ENCODE data around the gene CARS1.

Gene CARS1

DNA sequence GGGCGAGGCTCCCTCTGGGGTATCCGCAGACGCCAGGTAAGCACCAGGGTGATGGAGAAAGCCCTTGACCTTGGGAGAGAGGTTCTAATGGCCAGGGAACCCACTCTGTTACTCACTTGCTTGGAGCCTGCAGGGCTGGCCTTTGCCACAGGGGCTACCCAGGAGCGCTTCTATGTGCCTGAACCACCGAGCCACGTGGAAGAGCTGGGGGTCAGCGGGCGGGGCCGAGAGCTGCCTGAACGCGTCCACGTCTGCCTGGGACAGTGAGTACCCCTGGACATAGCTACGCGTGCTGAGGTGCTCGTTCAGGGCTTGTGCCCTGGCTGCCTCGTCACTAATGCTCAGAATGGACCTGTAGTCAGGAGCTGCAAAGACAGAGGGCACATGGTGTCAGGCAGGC lies 9.6 kb downstream of the CARS1 start:
- Histone ChIP-seq H3K9ac (ENCODE audit: low read length) (no peak overlapping the region), H2AFZ (ENCODE audit: low read depth, low read length, severe bottlenecking) (no peak overlapping the region), H4K20me1 (ENCODE audit: low read depth, low read length) (no peaks in the 10 kb centered on the region), H3K27ac (ENCODE audit: low read depth, low read length) (no peak overlapping the region), H3K4me3 (ENCODE audit: insufficient read depth, low read length, poor library complexity, severe bottlenecking) (no peak overlapping the region), H3K36me3 (ENCODE audit: low read length) (no peaks in the 10 kb centered on the region), H3K9me3 (ENCODE audit: insufficient read depth, low read length) (no peaks in the 10 kb centered on the region), H3K9me2 (replicated peaks; ENCODE audit: insufficient read depth, low read length) (no peaks in the 10 kb centered on the region), H3F3A (ENCODE audit: insufficient read depth) (no peaks in the 10 kb centered on the region), H3K27me3 (ENCODE audit: low read length) (no peaks in the 10 kb centered on the region), H3K4me2 (ENCODE audit: low read depth, low read length, poor library complexity, severe bottlenecking) (no peak overlapping the region), H3K79me2 (ENCODE audit: insufficient read depth, low read length) (peaks cover 84% of the 10 kb centered on the region)
- no peak for TF ChIP-seq EZH2phosphoT487 (conservative IDR thresholded peaks at IDR 0.05; ENCODE audit: low read length)
- TF ChIP-seq, protein P1, sequence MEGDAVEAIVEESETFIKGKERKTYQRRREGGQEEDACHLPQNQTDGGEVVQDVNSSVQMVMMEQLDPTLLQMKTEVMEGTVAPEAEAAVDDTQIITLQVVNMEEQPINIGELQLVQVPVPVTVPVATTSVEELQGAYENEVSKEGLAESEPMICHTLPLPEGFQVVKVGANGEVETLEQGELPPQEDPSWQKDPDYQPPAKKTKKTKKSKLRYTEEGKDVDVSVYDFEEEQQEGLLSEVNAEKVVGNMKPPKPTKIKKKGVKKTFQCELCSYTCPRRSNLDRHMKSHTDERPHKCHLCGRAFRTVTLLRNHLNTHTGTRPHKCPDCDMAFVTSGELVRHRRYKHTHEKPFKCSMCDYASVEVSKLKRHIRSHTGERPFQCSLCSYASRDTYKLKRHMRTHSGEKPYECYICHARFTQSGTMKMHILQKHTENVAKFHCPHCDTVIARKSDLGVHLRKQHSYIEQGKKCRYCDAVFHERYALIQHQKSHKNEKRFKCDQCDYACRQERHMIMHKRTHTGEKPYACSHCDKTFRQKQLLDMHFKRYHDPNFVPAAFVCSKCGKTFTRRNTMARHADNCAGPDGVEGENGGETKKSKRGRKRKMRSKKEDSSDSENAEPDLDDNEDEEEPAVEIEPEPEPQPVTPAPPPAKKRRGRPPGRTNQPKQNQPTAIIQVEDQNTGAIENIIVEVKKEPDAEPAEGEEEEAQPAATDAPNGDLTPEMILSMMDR (IDR thresholded peaks at IDR 0.05; ENCODE audit: insufficient read depth, low read length, poor library complexity, severe bottlenecking), result no peak

DNA sequence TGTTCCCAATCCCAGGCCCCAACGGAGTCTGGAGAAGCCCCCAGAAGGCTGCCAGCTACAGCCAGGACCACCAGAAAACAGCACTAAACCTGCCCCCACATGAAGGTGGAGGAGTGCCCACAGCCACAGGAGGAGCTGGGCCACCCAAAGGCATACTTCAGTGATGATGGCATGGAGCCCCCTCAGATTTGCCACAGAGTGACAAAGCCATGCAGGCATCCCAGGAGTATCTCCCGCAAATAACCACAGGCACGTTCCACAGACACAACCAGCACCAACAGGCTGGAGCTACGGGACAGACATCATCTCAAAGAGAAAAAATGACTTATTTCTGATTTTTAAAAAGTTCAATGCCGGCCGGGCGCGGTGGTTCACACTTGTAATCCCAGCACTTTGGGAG lies 10.6 kb downstream of the CARS1 start:
- H3K4me3 ChIP-seq (ENCODE audit: insufficient read depth, low read length, poor library complexity, severe bottlenecking), result no peak overlapping the region
- peaks cover 75% of the 10 kb centered on the region for H3K79me2 ChIP-seq (ENCODE audit: insufficient read depth, low read length)
- no peaks in the 10 kb centered on the region for H3K9me3 ChIP-seq (ENCODE audit: insufficient read depth, low read length)
- no peaks in the 10 kb centered on the region for H4K20me1 ChIP-seq (ENCODE audit: low read depth, low read length)
- no peak overlapping the region for H3K27ac ChIP-seq (ENCODE audit: low read depth, low read length)
- H3F3A ChIP-seq (ENCODE audit: insufficient read depth), result no peaks in the 10 kb centered on the region
- H3K36me3 ChIP-seq (ENCODE audit: low read length), result no peaks in the 10 kb centered on the region
- no peak overlapping the region for H2AFZ ChIP-seq (ENCODE audit: low read depth, low read length, severe bottlenecking)
- no peaks in the 10 kb centered on the region for H3K9me2 ChIP-seq (replicated peaks; ENCODE audit: insufficient read depth, low read length)
- no peak overlapping the region for H3K9ac ChIP-seq (ENCODE audit: low read length)
- H3K27me3 ChIP-seq (ENCODE audit: low read length), result no peaks in the 10 kb centered on the region
- no peak overlapping the region for H3K4me2 ChIP-seq (ENCODE audit: low read depth, low read length, poor library complexity, severe bottlenecking)
- TF ChIP-seq, protein P1 (IDR thresholded peaks at IDR 0.05; ENCODE audit: insufficient read depth, low read length, poor library complexity, severe bottlenecking), result no peak
- TF ChIP-seq EZH2phosphoT487 (conservative IDR thresholded peaks at IDR 0.05; ENCODE audit: low read length), result no peak

DNA sequence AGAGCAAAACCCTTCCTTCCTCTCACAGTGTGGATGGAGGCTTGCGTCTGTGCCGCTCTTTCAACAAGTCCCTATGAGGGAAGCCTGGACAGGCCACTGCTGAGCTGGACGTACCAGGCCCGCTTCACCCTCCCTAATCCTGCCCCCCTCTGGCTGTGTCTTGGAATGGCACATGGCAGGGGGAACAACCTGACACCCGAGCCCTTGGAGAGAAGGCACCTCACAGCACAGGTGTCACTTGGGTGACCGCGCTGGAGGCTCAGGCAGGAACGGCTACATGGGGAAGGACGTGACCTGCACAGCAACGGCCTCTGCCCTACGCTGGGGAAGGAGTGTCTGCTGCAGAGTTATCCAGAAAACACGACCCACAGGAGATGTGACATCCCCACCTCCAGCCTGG lies 11.0 kb downstream of the CARS1 start:
- peaks cover 70% of the 10 kb centered on the region for H3K79me2 ChIP-seq (ENCODE audit: insufficient read depth, low read length)
- TF ChIP-seq EZH2phosphoT487 (conservative IDR thresholded peaks at IDR 0.05; ENCODE audit: low read length), result no peak
- TF ChIP-seq, protein P1 (IDR thresholded peaks at IDR 0.05; ENCODE audit: insufficient read depth, low read length, poor library complexity, severe bottlenecking), result peak; percentile 21
- H3K4me3 ChIP-seq (ENCODE audit: insufficient read depth, low read length, poor library complexity, severe bottlenecking), result no peak overlapping the region
- H3K4me2 ChIP-seq (ENCODE audit: low read depth, low read length, poor library complexity, severe bottlenecking), result no peak overlapping the region
- H3K27me3 ChIP-seq (ENCODE audit: low read length), result no peaks in the 10 kb centered on the region
- no peaks in the 10 kb centered on the region for H3F3A ChIP-seq (ENCODE audit: insufficient read depth)
- H2AFZ ChIP-seq (ENCODE audit: low read depth, low read length, severe bottlenecking), result no peak overlapping the region
- no peak overlapping the region for H3K27ac ChIP-seq (ENCODE audit: low read depth, low read length)
- no peaks in the 10 kb centered on the region for H3K36me3 ChIP-seq (ENCODE audit: low read length)
- H3K9me3 ChIP-seq (ENCODE audit: insufficient read depth, low read length), result no peaks in the 10 kb centered on the region
- no peaks in the 10 kb centered on the region for H4K20me1 ChIP-seq (ENCODE audit: low read depth, low read length)
- no peaks in the 10 kb centered on the region for H3K9me2 ChIP-seq (replicated peaks; ENCODE audit: insufficient read depth, low read length)
- H3K9ac ChIP-seq (ENCODE audit: low read length), result no peak overlapping the region
